Thyroid gland (tissue), 4 donors: ENCODE results near the gene IL19. TPM values are rescaled to one million over a fixed set of nuclear protein-coding genes. Genes with fewer than 3 reads are reported as not detected.

Experiments
- DNase-seq, 2 donors: peaks; one replicate each; pipeline ENCODE4 v3.0.0-alpha.2; 2019
- H3K27ac ChIP-seq, 3 donors: fragments of 200-600 bp; sonication (generic); 1 replicate in 2 of 3; 2 replicates in 1 of 3; pipeline ENCODE4 v1.5.1; 2016 to 2019; ENCODE audit warnings: mild to moderate bottlenecking in 1 of 3, moderate library complexity in 1 of 3
- H3K27me3 ChIP-seq: fragments of 200-600 bp; sonication (generic); one replicate; pipeline ENCODE4 v1.5.1; 2019
- H3K36me3 ChIP-seq, 2 donors: fragments of 200-600 bp; sonication (generic); one replicate each; pipeline ENCODE4 v1.5.1; 2016 to 2019
- H3K4me1 ChIP-seq, 2 donors: fragments of 200-600 bp; sonication (generic); one replicate each; pipeline ENCODE4 v1.5.1; 2017 to 2019
- H3K4me3 ChIP-seq, 3 donors: fragments of 200-600 bp; sonication (generic); replicated peaks in 1 of 3; 1 replicate in 2 of 3; 2 replicates in 1 of 3; pipeline ENCODE4 v1.5.1; 2016; ENCODE audit warnings: mild to moderate bottlenecking in 1 of 3
- H3K9me3 ChIP-seq: fragments of 200-600 bp; sonication (generic); one replicate; pipeline ENCODE4 v1.5.1; 2017
- CTCF ChIP-seq, 6 experiments: fragments of 200-600 bp in 3 of 6; fragments of 450-650 bp in 3 of 6; sonication (generic) in 3 of 6; IDR thresholded peaks; one replicate each; pipeline ENCODE4 v1.5.1; 2016 to 2019; ENCODE audit warnings: antibody characterized with exemption in 6 of 6, mild to moderate bottlenecking in 2 of 6, inconsistent platforms in 1 of 6, moderate library complexity in 1 of 6
- POLR2A ChIP-seq, 2 donors: fragments of 450-650 bp; IDR thresholded peaks; one replicate each; pipeline ENCODE4 v1.6.1; 2017; ENCODE audit warnings: antibody characterized with exemption in 2 of 2, mild to moderate bottlenecking in 2 of 2, moderate library complexity in 1 of 2
- WGBS, 2 donors: methylation state at CpG; one replicate each; pipeline ENCODE4 v1.1.5; 2017; 5-methylcytosine and 5-hydroxymethylcytosine counted together
- intact Hi-C: fragments of 100-400 bp; cut with DNase I; formaldehyde crosslinking; loops from one replicate; pipeline ENCODE4 v1.15.1; 2023
- total RNA-seq, 4 donors: library from RNA; depleted of rRNA; stranded (reverse); fragments of >200 nt; gene quantifications; one replicate each; pipeline ENCODE4 v1.2.3, GENCODE V29; 2016

The IL19 gene
- total RNA-seq, 4 donors from 2014 or later = not detected

GRCh38 chr1:206723805-206724472 is 46.6 kb upstream of the IL19 start:
- peak; percentile 75 to 84 for DNase-seq
- Histone ChIP-seq H3K4me3 (no peak overlapping the region), H3K27me3 (no peaks in the 10 kb centered on the region), H3K9me3 (no peaks in the 10 kb centered on the region), H3K27ac (peak overlapping the region; percentile 49 to 80 (median 66)), H3K4me1 (peaks cover 49 to 63% of the 10 kb centered on the region in 2 donors), H3K36me3 (no peaks in the 10 kb centered on the region)
- intact Hi-C loops = no loop called here
- WGBS, 2 donors = 48 to 54% methylated on average over 11 to 12 of the region's 12 CpGs
- TF ChIP-seq CTCF (IDR thresholded peaks at IDR 0.05) (peak in 3 of 6 experiments; percentile 5 to 35 (median 24)), POLR2A (IDR thresholded peaks at IDR 0.05) (peak in 1 of 2 donors; percentile 31)

GRCh38 chr1:206725109-206725963 is 45.2 kb upstream of the IL19 start:
- Histone ChIP-seq H3K27ac (peak overlapping the region in 1 of 3 donors; percentile 73), H3K36me3 (peaks cover 8 to 12% of the 10 kb centered on the region in 2 donors), H3K4me1 (peaks cover 35 to 49% of the 10 kb centered on the region in 2 donors), H3K4me3 (no peak overlapping the region), H3K9me3 (no peaks in the 10 kb centered on the region), H3K27me3 (no peaks in the 10 kb centered on the region)
- intact Hi-C loops = loop anchor here (5.0 kb wide), 1 partner anchor 187 kb away; no protein-coding TSS in a partner anchor
- WGBS, 2 donors = 71 to 74% methylated on average over 8 to 9 of the region's 9 CpGs
- TF ChIP-seq CTCF (IDR thresholded peaks at IDR 0.05) (peak in 4 of 6 experiments; percentile 29 to 43 (median 32)), POLR2A (IDR thresholded peaks at IDR 0.05) (no peak)
- DNase-seq = peak; percentile 36 to 48

- TF ChIP-seq CTCF (IDR thresholded peaks at IDR 0.05) (no peak), POLR2A (IDR thresholded peaks at IDR 0.05) (no peak)
- no peak overlapping the region for H3K4me3 ChIP-seq
- H3K27me3 ChIP-seq = no peaks in the 10 kb centered on the region
- H3K27ac ChIP-seq = no peak overlapping the region
- no peak for DNase-seq
- WGBS, 2 donors = 84 to 90% methylated on average over 8 of the region's 8 CpGs
- H3K36me3 ChIP-seq = peaks cover 30 to 40% of the 10 kb centered on the region in 2 donors
- intact Hi-C loops = loop anchor here (5.0 kb wide), 1 partner anchor 184 kb away; no protein-coding TSS in a partner anchor
- H3K4me1 ChIP-seq = peaks cover 27 to 38% of the 10 kb centered on the region in 2 donors
- no peaks in the 10 kb centered on the region for H3K9me3 ChIP-seq
Measured at GRCh38 chr1:206727981-206728696, 42.4 kb upstream of the IL19 start.

GRCh38 chr1:206728697-206728987 is 41.9 kb upstream of the IL19 start:
- peaks cover 35 to 43% of the 10 kb centered on the region in 2 donors for H3K36me3 ChIP-seq
- no peak for DNase-seq

More at GRCh38 chr1:206728697-206728987, 41.9 kb upstream of the IL19 start:
- WGBS, 2 donors = 87 to 93% methylated on average over 9 of the region's 9 CpGs
- Histone ChIP-seq H3K27ac (no peak overlapping the region), H3K9me3 (no peaks in the 10 kb centered on the region), H3K4me3 (no peak overlapping the region), H3K27me3 (no peaks in the 10 kb centered on the region), H3K4me1 (peaks cover 22 to 38% of the 10 kb centered on the region in 2 donors)
- intact Hi-C loops = loop anchor here (5.0 kb wide), 1 partner anchor 184 kb away; no protein-coding TSS in a partner anchor
- no peak for TF ChIP-seq POLR2A (IDR thresholded peaks at IDR 0.05)
- TF ChIP-seq CTCF (IDR thresholded peaks at IDR 0.05) = no peak
